Dermis blood vessel endothelial cell (primary cell): Measurements from ENCODE around the gene ALG5. TPM values are rescaled to one million over a fixed set of nuclear protein-coding genes. Genes with fewer than 3 reads are reported as not detected.
A peak's percentile ranks its signal among the peaks of the same experiment; 100 is the strongest.

ENCODE experiments used
- DNase-seq: peaks from one replicate; pipeline ENCODE4 v3.0.0; 2010
- total RNA-seq: library from RNA; depleted of rRNA; stranded (reverse); fragments of >200 nt; gene quantifications from 2 replicates; pipeline ENCODE4 v1.2.3, GENCODE V29; 2014

ALG5 gene
- 36.4 and 44.6 TPM in 2 replicates for total RNA-seq

GRCh38 chr13:36999054-36999714, at the start of gene ALG5:
ALG5 (minus strand) TSS chr13:36999340; CDS start chr13:36999300, 40 bp downstream.
- peak; percentile 94 for DNase-seq

DNA sequence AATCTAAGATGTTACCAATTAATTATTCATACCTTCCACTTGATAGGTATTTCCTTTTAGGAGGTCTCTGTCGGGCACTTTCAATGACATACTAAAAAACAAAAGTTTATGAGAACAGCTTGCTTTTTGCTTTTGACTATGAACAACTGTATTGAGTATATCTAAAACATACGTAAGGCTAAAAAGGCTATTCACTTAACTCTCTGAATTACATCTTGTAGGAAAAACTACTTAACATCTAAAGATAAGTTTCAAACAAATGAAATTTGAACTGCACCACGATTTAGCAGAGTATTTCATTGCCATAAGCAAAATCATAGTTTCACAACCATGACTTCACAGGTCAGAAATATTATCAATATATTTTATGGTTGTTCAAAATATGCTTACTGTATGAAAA, 48.7 kb upstream of the ALG5 start:
- no peak for DNase-seq

GRCh38 chr13:37047032-37047431, 47.9 kb upstream of the ALG5 start:
- DNase-seq = no peak

- no peak for DNase-seq
Measured at GRCh38 chr13:37046062-37046461, 46.9 kb upstream of the ALG5 start.

GRCh38 chr13:37040789-37041188, 41.6 kb upstream of the ALG5 start:
- no peak for DNase-seq

DNA sequence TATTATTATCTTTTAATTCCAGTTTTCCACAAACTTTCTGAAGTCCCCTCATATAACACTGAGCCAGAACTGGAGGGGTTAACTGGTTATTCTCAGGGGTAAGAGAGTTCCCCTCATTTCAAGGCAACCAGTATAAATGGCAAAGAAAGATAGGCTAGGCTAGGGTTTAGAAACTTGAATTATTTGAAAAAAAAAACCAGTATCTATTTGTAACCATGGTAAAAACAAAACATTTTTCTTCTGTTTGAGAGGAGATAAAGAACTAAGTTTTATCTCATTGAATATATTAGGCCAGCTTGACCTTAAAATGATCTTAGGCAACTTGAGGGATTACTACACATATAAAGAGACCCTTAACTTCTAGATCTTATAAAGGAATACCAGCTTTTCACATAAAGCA, 40.8 kb upstream of the ALG5 start:
- no peak for DNase-seq

- DNase-seq = no peak
Measured at GRCh38 chr13:37037241-37037640, 38.1 kb upstream of the ALG5 start.

DNA sequence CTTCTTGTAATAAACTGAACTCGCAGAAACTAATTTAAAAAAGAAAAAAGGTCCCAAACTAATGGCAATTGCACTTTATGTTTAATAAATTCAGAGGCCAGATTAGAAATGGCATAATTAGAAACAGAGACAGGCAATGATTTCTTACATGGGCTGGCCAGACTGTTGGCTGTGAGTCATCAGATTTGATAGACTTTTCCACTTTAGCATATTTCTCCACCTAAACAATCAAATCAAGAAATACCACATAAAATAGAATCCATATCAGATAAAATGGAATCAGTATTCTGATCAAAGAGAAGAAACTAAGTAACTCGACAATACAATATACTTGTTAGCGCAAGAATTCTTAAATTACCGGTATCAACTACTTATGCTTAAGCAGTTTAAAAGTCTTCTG, 30.5 kb upstream of the ALG5 start:
- peak; percentile 20 for DNase-seq

DNA sequence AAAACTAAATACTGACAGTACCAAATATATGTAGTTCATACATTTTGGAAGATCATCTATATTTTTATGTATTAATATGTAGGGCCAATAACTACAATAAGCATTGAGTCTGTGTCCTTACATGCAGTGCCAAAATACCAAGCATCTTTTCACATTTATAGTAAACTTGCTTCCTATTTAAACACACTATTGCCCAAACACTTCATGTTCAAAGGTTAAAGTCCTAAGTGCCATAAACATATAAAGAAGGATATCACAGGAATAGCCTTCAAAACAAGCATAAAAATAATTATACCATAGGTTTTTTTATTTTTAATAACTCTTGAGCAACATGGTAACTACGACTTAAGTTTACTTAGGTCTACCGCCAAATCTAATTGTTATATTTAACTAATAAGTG, 28.5 kb upstream of the ALG5 start:
- DNase-seq = no peak

DNA sequence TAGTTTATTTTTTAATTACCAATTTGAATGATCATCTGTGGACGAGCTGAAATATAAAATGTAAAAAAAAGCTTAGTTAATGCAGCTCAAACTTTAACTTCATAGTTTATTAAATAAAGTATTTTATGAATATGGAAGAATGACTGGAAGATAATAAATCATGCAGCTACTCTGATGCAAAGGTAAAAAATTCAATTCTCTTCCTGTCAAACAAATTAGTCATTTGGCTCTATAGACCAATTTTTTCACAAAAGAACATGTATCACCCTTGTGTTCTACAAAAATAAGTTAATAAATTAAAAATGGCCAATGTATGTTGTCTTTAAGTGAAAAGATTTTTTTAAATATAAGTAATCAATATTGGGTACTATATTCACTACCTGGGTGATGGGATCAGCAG, 27.6 kb upstream of the ALG5 start:
- DNase-seq = peak; percentile 25

DNA sequence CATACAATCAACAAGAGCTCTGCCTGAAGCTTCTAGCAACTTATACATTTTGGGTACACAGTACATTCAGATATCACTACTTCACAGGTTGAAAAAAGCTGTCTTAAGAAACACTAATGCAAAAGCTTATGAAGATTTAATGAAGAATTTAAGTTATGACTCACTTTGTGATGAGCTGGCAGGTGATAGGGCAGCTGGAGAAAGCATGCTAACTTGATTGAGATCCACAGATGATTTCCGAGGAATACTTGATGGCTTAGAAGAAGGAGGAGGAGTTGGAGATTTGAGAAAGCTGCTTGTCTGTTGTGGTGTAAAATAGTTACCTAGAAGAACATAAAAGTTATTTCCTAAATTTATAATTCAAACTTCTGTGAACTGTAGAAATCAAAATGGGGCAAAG, 24.7 kb upstream of the ALG5 start:
- DNase-seq = peak; percentile 5

DNA sequence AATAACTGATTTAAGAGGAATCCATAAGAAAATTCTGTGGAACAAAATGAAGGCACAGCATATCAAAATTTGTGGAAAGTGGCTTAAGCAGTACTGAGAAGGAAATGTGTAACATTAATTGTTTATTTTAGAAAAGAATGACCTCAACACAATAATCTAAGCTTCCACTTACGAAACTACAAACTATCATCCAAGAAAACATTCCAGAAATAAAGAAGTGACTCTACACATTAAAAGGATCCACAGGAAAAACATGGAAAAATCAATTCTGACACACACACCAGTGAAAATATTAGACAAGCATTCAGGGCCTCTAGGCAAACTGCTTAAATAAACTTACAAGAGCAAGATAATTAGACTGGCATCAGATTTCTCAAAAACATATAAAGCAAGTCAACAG, 15.5 kb upstream of the ALG5 start:
- DNase-seq = no peak

DNA sequence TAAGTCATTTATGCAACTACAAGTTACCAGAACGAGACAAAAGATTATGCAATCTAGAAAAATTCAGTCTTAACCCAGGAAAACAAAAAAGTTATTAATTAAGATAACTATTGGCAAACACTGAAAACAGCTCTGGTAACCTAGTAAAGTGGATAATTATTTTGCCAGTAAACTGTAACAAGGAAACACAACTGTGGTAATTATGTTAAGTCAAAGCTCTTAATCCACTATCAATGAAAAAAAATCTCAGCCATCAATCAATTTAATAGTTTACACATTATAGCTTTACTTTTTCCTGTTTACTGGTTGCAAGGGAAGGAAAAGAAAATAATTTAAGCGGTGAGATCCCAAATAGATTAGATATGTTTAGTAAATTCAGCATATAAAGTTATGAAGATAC, 12.6 kb upstream of the ALG5 start:
- DNase-seq = no peak

- DNase-seq = peak; percentile 4
Measured at GRCh38 chr13:37011002-37011401, 11.9 kb upstream of the ALG5 start.

DNA sequence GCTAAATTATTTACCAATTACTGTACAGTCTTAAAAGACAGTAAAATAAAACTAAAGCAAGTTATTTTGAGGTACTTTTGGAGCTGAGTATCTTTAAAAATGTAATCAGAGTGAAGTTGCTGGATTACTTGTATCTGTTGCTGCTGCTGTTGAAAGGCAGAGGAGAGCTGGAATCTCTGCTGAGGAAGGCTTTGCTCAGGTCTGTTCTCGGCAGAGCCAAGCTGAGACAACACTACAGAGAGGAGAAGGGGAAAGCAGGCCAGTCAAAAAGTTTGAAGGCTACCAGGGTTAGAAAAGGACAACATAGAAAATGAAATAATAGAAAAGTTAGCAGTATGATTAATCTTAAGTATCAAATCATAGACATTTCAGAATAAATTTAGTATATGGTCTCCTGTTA, 11.3 kb upstream of the ALG5 start:
- DNase-seq = no peak

- no peak for DNase-seq
Measured at GRCh38 chr13:37009692-37010091, 10.6 kb upstream of the ALG5 start.

- DNase-seq = no peak
Measured at GRCh38 chr13:37001921-37002250, 2.7 kb upstream of the ALG5 start.

- peak; percentile 26 for DNase-seq
Measured at GRCh38 chr13:36998624-36999041, 507 bp downstream of the ALG5 start.

DNA sequence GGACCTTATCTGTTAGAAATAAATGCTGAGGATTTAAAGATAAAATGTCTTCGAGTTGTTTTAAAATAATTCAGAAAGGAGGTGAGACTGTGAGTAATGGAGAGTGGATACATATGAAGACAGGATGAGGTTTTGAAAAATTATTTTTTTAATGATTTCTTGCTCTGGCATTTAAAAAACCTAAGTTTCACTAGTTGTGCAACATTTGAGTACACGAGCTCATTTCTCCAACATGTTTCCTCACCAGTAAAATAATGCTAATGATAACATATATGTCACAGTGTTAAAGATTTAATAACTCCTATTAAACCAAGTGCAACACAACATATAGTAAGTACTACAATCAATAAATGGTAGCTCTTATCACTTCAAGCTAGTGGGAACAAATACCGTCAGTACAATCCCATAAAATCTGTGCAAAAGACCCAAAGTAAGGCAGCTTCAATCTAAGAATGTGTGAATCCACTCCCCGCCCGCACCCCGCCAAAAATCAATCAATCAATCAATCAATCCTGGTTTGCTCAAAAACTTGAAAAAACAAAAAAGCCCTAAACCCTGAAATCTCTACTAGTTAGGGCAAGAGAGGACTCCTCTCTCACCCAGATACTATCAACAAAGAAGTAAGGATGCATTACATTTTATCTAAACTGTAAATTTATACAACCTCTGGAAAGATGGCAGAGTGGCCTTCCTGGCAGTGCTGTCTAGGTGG, 1.3 kb downstream of the ALG5 start:
- no peak for DNase-seq

- DNase-seq = no peak
Measured at GRCh38 chr13:36992362-36992761, 6.8 kb downstream of the ALG5 start.

DNA sequence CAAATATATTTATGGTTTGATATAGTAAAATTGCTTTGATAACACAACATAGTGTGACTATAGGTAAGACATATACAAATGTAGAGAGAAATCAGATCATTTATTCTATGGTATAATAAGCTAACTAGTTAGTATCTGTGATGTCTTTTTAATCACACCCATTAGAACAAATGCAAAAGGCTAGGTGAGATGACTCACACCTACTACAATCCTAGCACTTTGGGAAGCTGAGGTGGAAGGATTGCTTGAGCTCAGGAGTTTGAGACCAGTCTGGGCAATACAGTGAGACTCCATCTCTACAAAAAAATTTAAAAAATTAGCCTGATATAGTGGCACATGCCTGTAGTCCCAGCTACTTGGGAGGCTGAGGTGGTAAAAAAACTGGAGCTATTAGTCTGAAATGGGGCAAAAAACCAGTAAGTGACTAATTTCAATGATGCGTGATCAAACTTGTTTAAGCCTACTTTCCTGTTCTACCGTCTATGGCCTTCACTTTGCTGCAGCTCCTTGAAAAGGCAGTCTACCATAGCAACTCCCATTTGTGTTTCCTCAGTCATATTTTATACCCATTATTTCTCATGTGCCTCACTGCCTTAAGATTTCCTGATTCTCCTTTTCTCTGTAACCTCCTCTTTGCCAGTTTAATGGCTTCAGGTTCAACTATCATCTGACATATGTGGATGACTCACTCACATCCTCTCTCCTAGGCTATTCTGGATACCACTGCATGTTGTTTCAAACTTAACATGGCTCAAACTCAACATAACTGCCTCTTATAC, 12.5 kb downstream of the ALG5 start:
- DNase-seq = peak; percentile 50

- peak; percentile 80 for DNase-seq
Measured at GRCh38 chr13:36981156-36981743, 17.9 kb downstream of the ALG5 start.

DNA sequence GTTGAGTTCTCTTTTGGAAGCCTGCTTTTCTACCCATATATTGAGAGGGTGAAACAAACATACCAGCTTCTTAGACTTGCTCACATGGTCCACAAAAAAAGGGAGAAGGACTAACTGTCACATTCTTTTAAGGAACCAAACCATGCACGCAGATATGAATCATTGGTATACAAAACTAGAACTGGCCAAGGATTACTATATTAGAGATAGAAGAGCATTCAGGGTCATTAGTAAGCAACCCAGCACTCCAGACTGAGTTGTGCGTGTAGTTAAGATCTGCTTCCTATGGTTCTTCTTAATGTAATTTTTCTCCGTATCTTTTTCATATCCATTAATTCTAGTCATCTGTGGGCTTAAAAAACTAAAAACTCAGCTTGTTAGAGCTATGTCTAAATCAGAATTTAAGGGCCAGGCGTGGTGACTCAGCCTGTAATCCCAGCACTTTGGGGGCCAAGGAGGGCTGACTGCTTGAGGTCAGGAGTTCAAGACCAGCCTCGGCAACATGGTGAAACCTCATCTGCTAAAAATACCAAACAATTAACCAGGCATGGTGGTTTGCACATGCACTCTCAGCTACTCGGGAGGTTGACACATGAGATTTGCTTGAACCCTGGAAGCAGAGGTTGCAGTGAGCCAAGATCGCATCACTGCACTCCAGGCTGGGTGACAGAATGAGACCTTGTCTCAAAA, 19.6 kb downstream of the ALG5 start:
- DNase-seq = no peak
